GM19023 (cell line): ENCODE measurements around the gene PLD5.
"Not testable (repeated sequence)": the region's sequence is repeated elsewhere in the genome, so short reads cannot be mapped to it uniquely, and the experiment has no call there.

ENCODE experiments used
- ATAC-seq: cut with Tn5 transposase; IDR thresholded peaks from one replicate; pipeline ENCODE4 v1.9.1; 2021; ENCODE audit warnings: mild to moderate bottlenecking, moderate library complexity; ENCODE audit not compliant: unreplicated experiment

The PLD5 gene

DNA sequence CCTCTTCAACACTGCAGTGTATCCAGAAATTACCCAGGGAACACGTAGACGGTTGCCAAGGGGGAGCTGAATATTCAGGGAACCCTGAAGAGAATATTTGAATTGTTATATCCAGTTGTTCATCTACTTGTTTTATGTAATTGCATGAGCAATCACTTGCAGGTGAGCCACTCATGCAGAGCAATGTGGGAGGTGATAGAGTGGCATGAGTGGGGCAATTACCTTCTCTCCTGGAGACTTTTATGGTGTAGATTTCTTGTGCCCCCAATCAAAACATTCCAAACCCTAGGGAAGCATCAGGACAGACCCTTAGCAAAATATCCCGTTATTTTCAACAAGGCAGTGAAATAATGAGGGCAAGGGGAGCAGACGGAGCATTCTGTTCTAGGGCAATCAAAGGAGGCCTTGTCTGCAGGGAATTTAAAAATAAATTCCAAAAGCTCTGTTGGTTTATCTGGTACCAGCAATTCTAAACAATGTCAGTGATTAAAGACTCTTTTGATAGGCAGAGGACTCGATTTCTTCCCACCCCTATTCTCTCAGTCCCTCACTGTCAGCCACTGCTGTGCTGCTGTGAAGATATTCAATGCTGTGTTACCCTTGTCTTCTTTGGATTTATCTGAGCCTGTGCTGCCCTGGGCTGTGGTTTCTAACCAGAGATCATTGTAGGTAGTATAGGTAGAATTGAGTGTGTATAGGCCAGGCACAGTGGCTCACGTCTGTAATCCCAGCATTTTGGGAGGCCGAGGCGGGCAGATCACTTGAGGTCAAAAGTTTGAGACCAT is 345.4 kb downstream of the PLD5 start:
- peak; percentile 7 for ATAC-seq

- no peak for ATAC-seq
These were observed 346.1 kb downstream of the PLD5 start for GRCh38 chr1:242178436-242178835.

- ATAC-seq = no peak
These were observed 362.4 kb downstream of the PLD5 start for GRCh38 chr1:242162140-242162539.

DNA sequence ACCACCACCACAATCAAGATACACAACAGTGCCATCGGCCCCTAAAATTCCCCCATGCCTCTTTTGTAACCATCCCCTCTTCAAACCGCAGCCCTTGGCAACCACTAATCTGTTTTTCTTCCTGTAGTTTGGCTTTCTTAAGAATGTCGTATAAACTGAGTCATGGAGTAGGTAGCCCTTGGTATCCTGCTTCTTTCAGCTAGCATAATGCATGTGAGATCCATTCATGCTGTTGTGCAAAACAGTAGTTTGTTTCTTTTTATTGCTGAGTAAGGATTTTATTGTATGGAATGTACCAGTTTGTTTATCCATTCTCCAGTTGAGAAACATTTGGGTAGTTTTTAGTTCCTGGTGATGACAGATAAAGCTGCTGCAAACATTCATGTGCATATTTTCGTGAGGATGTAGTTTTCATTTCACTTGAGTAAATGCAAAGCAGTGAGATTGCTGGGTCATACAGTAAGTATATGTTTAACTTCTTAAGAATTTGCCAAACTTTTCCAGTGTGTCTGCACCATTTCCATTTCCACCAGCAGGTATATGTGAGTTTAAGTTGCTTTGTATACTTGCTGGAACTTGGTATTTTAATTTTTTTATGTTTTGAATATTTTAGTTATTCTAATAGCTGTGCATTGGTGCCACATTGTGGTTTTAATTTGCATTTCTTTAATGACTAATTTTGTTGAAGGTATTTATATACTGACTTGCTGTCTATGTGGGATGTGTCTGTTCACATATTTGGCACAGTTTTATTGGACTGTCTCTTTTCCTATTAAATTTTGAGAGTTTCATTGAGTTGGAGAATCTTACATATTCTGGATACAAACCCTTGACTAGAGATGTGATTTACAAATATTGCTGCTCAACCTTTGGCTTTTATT is 377.2 kb downstream of the PLD5 start:
- peak; percentile 68 for ATAC-seq

GRCh38 chr1:242146652-242147051 is 377.8 kb downstream of the PLD5 start:
- ATAC-seq = peak; percentile 9

DNA sequence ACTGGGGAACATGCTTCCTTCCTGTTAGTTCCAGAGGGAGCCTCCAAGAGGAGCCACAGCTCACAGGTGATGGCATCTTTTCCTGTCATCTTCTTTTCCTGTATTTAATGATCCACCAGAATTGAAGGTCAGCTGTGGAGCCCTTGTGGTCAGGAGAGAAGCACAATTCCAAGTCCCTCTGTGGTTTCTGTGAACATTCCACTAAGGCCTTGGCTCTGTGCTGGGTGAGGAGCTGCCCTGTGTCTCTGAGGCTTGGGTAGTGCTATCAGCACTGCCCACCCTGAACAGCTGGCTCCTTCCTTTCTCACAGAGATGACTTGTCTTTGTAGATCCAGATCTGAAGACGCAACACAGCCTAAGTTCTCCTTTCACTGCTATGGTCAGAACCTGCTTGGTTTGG is 383.7 kb downstream of the PLD5 start:
- ATAC-seq = no peak

- ATAC-seq = no peak
These were observed 384.5 kb downstream of the PLD5 start for GRCh38 chr1:242139986-242140385.

GRCh38 chr1:242139442-242139841 is 385.1 kb downstream of the PLD5 start:
- ATAC-seq = peak; percentile 76

GRCh38 chr1:242133796-242134195 is 390.7 kb downstream of the PLD5 start:
- no peak for ATAC-seq

DNA sequence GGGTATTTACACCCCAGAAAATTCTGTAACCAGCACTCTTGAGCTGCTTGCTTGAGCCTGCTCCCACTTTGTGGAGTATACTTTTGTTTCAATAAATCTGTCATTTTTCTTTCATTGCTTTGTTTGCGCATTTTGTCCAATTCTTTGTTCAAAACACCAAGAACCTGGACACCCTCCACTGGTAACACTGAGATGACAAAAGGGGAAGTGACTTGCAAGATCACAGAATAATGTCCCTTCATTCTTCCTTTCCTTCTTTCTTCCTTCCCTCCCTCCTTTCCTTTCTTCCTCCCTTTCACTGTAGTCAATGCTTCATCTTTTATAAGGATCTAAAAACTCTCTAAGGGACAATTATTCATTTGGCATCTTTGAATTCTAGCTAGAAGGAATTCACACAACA is 391.1 kb downstream of the PLD5 start:
- no peak for ATAC-seq

- no peak for ATAC-seq
These were observed 392.2 kb downstream of the PLD5 start for GRCh38 chr1:242132121-242132817.

DNA sequence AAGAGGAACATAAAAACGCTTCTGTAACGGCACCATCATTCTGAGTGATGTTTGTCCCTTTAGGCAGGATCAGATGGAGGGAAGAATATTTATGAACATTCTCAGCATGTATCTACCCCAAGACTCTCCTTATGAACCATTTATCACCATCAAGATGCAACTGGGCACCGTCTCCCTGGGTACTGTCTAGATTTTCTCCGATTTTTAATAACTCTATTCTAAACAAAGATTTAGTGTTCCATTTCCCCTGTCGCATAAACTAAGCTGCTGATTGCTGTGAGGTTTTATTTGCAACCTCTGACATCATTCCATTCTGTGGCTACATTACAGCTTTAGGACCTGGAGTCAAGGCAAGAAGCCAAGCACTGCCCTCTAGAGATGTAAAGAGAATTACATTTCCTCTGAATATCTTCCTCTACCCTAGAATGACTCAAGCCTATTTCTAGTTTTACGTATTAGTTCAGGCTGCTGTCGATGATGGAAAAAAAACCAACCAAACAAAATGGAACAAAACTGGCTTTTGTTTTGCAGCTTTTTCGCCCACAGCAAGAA is 395.5 kb downstream of the PLD5 start:
- ATAC-seq = no peak

DNA sequence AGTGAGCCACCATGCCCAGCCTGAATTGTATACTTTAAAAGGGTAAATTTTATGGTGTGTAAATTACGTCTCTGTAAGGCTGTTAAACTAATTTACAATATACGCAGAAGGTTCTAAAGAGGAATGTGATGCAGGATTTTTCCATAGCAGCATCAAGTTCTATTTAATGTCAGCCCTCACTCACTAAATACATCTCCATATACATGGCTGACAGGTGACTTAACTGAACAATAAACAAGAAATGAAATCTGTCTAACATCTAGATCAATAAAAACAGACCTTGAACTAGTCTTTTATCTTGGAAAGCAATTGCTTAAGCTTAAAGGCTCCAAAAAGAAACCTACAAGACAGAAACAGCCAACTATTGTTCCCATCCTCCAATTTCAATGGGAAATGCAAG is 404.1 kb downstream of the PLD5 start:
- no peak for ATAC-seq

DNA sequence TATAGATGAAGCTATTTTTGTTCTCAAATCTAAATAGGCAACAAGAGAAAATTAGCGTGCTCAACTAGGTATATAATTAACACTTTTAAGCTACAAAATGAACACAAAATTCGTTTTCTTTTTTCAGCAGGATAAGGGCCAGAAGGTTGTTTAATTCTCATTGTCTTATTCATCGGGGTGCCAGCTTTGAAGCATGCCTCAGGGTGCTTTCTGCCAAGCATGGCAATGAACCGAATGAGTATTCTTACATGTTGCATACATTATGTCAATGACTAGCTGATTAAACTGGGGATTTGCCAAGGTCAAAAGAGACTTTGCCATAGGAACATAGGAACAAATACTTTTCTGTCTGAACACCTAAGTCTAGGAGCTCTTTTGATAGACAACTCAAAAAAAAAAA is 423.6 kb downstream of the PLD5 start:
- ATAC-seq = no peak

GRCh38 chr1:242097283-242097682 is 427.2 kb downstream of the PLD5 start:
- not testable (repeated sequence) for ATAC-seq

DNA sequence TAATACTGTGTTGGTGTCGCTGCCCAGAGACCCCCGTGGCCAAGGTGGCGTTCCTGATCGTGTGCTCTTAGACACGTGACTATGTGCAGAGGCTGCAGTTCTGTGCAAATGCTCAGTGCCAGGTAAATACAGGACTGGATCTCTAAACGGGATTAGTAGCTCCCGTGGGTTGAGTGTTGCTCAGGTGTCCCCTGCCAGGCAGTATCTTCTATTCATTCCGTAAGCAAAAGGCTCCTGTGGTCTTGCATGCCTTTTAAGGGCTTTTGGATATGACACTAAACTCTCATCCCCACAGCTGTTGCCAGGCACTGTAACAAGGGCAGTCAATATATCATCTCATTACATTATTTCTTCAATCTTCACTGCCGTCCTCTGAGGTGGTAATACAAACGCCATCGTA is 431.4 kb downstream of the PLD5 start:
- ATAC-seq = no peak

GRCh38 chr1:242089911-242090310 is 434.6 kb downstream of the PLD5 start:
- ATAC-seq = no peak

DNA sequence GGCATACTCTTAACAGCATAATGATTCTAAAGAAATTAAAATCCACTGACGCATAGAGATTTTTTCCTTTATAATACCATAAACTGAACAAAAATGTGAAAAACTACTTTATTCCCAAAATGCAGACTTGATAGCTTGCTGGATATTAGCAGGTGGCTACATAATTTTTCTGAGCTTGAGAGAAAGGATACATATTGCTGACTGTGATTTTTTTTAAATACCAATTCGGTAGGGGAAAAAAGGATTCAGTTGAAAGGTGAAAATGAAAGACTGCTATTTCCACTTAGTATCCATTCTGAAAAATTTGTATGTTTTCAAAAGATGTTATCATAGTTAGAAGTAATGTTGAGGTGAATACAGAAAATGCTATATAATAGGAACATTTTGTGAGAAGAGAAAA is 435.6 kb downstream of the PLD5 start:
- ATAC-seq = no peak

DNA sequence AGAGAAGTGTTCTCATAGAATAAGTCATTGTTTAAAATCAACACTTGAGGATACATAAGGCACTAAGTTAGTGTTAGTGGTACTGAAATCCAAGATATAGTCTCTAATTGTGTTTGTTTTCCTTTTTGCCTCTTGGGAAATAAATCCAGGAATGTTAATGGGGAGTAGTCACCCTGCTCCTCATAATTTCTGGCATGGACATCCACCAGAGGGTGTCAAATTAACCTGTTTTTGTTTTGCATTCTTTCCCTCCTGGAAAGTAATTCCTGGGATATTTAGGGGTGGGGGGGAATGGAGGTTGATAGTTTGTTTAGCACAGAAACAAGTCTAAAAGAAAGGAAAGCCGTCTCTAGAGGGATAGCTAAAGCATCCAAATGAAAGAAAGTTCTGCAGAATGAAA is 437.8 kb downstream of the PLD5 start:
- no peak for ATAC-seq

- no peak for ATAC-seq
These were observed 438.4 kb downstream of the PLD5 start for GRCh38 chr1:242086093-242086492.

GRCh38 chr1:242083742-242084141 is 440.8 kb downstream of the PLD5 start:
- no peak for ATAC-seq
